Bronchial epithelial cell (primary cell): ENCODE results near the gene SLC35D1. TPM values are rescaled to one million over a fixed set of nuclear protein-coding genes. Genes with fewer than 3 reads are reported as not detected.

ENCODE experiments used
- DNase-seq: peaks from one replicate; pipeline ENCODE4 v3.0.0-alpha.2; 2010; ENCODE audit warnings: low read depth
- FAIRE-seq: peaks from 2 replicates; lab custom pipeline; 2011; peaks lifted over from hg19 to GRCh38; lab: Jason Lieb, UNC
- H3K27me3 ChIP-seq: 2 replicates; pipeline ENCODE4 v1.5.1; 2011; ENCODE audit warnings: low read length; ENCODE audit not compliant: control insufficient read depth, insufficient read depth
- H3K36me3 ChIP-seq: 2 replicates; pipeline ENCODE4 v1.5.1; 2011; ENCODE audit warnings: low read length; ENCODE audit not compliant: control insufficient read depth, insufficient read depth
- H3K4me3 ChIP-seq: 2 replicates; pipeline ENCODE4 v1.5.1; 2011; ENCODE audit warnings: mild to moderate bottlenecking, low read depth, low read length, control low read depth
- CTCF ChIP-seq: IDR thresholded peaks from 2 replicates; pipeline ENCODE4 v1.5.1; 2011; ENCODE audit warnings: mild to moderate bottlenecking, moderate library complexity, low read length, control low read depth, inconsistent platforms; ENCODE audit not compliant: insufficient read depth, severe bottlenecking
- total RNA-seq: library from RNA; depleted of rRNA; stranded (reverse); fragments of >200 nt; gene quantifications from 2 replicates; pipeline ENCODE4 v1.2.1, GENCODE V29; 2014

SLC35D1 gene
- total RNA-seq, 1 donor from 2014 or later, result 9.5 TPM

GRCh38 chr1:67044631-67045270, 9.2 kb downstream of the SLC35D1 start:
- no peak for FAIRE-seq
- TF ChIP-seq CTCF, result no peak
- Histone ChIP-seq H3K27me3 (no peaks in the 10 kb centered on the region), H3K4me3 (no peak overlapping the region), H3K36me3 (peaks cover 11% of the 10 kb centered on the region)
- DNase-seq, result no peak

GRCh38 chr1:67043366-67043765, 10.6 kb downstream of the SLC35D1 start:
- Histone ChIP-seq H3K4me3 (no peak overlapping the region), H3K36me3 (peaks cover 16% of the 10 kb centered on the region), H3K27me3 (no peaks in the 10 kb centered on the region)
- DNase-seq (no peak), FAIRE-seq (no peak)
- no peak for TF ChIP-seq CTCF

GRCh38 chr1:67041841-67042503, 12.0 kb downstream of the SLC35D1 start:
- no peaks in the 10 kb centered on the region for H3K27me3 ChIP-seq
- no peak for FAIRE-seq
- H3K4me3 ChIP-seq, result no peak overlapping the region
- no peak for DNase-seq
- no peak for TF ChIP-seq CTCF
- H3K36me3 ChIP-seq, result peaks cover 16% of the 10 kb centered on the region

- TF ChIP-seq CTCF, result no peak
- DNase-seq, result no peak
- Histone ChIP-seq H3K4me3 (no peak overlapping the region), H3K36me3 (peaks cover 16% of the 10 kb centered on the region), H3K27me3 (no peaks in the 10 kb centered on the region)
- no peak for FAIRE-seq
Measured at GRCh38 chr1:67040405-67040804, 13.5 kb downstream of the SLC35D1 start.

GRCh38 chr1:67031859-67032247, 22.1 kb downstream of the SLC35D1 start:
- FAIRE-seq (no peak), DNase-seq (no peak)
- H3K36me3 ChIP-seq, result peaks cover 2% of the 10 kb centered on the region
- H3K4me3 ChIP-seq, result no peak overlapping the region
- no peak for TF ChIP-seq CTCF
- no peaks in the 10 kb centered on the region for H3K27me3 ChIP-seq
